ENCODE data around the gene HSF4.

HSF4 gene

GRCh38 chr16:67204076-67204475, 39.5 kb downstream of the HSF4 start:
- no peak for DNase-seq (ENCODE audit: low read depth)
- H3K4me3 ChIP-seq (ENCODE audit: low read depth, low read length) = no peak overlapping the region
- TF ChIP-seq MYC (IDR thresholded peaks at IDR 0.05; ENCODE audit: low read depth, low read length) (no peak), MAX (IDR thresholded peaks at IDR 0.05; ENCODE audit: low read depth, low read length) (no peak), CTCF (IDR thresholded peaks at IDR 0.05; ENCODE audit: low read depth, low read length) (no peak), POLR2A (IDR thresholded peaks at IDR 0.05; ENCODE audit: extremely low read depth, insufficient read length) (no peak)

GRCh38 chr16:67206129-67206837, 41.7 kb downstream of the HSF4 start:
- TF ChIP-seq MAX (IDR thresholded peaks at IDR 0.05; ENCODE audit: low read depth, low read length) (no peak), POLR2A (IDR thresholded peaks at IDR 0.05; ENCODE audit: extremely low read depth, insufficient read length) (no peak)

GRCh38 chr16:67206838-67207248, 42.3 kb downstream of the HSF4 start:
- no peak for DNase-seq (ENCODE audit: low read depth)
- TF ChIP-seq MAX (IDR thresholded peaks at IDR 0.05; ENCODE audit: low read depth, low read length) (no peak), POLR2A (IDR thresholded peaks at IDR 0.05; ENCODE audit: extremely low read depth, insufficient read length) (no peak), MYC (IDR thresholded peaks at IDR 0.05; ENCODE audit: low read depth, low read length) (no peak), CTCF (IDR thresholded peaks at IDR 0.05; ENCODE audit: low read depth, low read length) (no peak)

More at GRCh38 chr16:67206129-67206837, 41.7 kb downstream of the HSF4 start:
- DNase-seq (ENCODE audit: low read depth) = no peak
- no peak overlapping the region for H3K4me3 ChIP-seq (ENCODE audit: low read depth, low read length)

GRCh38 chr16:67207249-67208091, 42.9 kb downstream of the HSF4 start:
- TF ChIP-seq MAX (IDR thresholded peaks at IDR 0.05; ENCODE audit: low read depth, low read length) (no peak), POLR2A (IDR thresholded peaks at IDR 0.05; ENCODE audit: extremely low read depth, insufficient read length) (no peak), MYC (IDR thresholded peaks at IDR 0.05; ENCODE audit: low read depth, low read length) (no peak), CTCF (IDR thresholded peaks at IDR 0.05; ENCODE audit: low read depth, low read length) (no peak)
- no peak for DNase-seq (ENCODE audit: low read depth)

More at GRCh38 chr16:67206838-67207248, 42.3 kb downstream of the HSF4 start:
- no peak overlapping the region for H3K4me3 ChIP-seq (ENCODE audit: low read depth, low read length)

GRCh38 chr16:67208154-67208896, 43.8 kb downstream of the HSF4 start:
- no peak for DNase-seq (ENCODE audit: low read depth)
- TF ChIP-seq POLR2A (IDR thresholded peaks at IDR 0.05; ENCODE audit: extremely low read depth, insufficient read length) = no peak
- TF ChIP-seq MAX (IDR thresholded peaks at IDR 0.05; ENCODE audit: low read depth, low read length) = no peak
- TF ChIP-seq CTCF (IDR thresholded peaks at IDR 0.05; ENCODE audit: low read depth, low read length) = no peak
- TF ChIP-seq MYC (IDR thresholded peaks at IDR 0.05; ENCODE audit: low read depth, low read length) = no peak
- no peak overlapping the region for H3K4me3 ChIP-seq (ENCODE audit: low read depth, low read length)

More at GRCh38 chr16:67207249-67208091, 42.9 kb downstream of the HSF4 start:
- H3K4me3 ChIP-seq (ENCODE audit: low read depth, low read length) = no peak overlapping the region
